Fibroblast of villous mesenchyme (primary cell): Measurements from ENCODE around the gene DHX38. TPM values are rescaled to one million over a fixed set of nuclear protein-coding genes. Genes with fewer than 3 reads are reported as not detected.
"Not testable (repeated sequence)": the region's sequence is repeated elsewhere in the genome, so short reads cannot be mapped to it uniquely, and the experiment has no call there.

Source experiments
- DNase-seq: peaks from one replicate; pipeline ENCODE4 v3.0.0-alpha.2; 2010; ENCODE audit warnings: low read depth
- H3K4me3 ChIP-seq: 2 replicates; pipeline ENCODE4 v1.5.1; 2011; ENCODE audit warnings: low read depth, mild to moderate bottlenecking, low read length
- CTCF ChIP-seq: IDR thresholded peaks from 2 replicates; pipeline ENCODE4 v1.5.1; 2012; ENCODE audit warnings: low read depth, mild to moderate bottlenecking, low read length; ENCODE audit not compliant: insufficient read depth
- total RNA-seq: library from RNA; depleted of rRNA; stranded (reverse); fragments of >200 nt; gene quantifications from 2 replicates; pipeline ENCODE4 v1.2.3, GENCODE V29; 2012

DHX38 gene
- total RNA-seq, 1 donor: 59.6 TPM

DNA sequence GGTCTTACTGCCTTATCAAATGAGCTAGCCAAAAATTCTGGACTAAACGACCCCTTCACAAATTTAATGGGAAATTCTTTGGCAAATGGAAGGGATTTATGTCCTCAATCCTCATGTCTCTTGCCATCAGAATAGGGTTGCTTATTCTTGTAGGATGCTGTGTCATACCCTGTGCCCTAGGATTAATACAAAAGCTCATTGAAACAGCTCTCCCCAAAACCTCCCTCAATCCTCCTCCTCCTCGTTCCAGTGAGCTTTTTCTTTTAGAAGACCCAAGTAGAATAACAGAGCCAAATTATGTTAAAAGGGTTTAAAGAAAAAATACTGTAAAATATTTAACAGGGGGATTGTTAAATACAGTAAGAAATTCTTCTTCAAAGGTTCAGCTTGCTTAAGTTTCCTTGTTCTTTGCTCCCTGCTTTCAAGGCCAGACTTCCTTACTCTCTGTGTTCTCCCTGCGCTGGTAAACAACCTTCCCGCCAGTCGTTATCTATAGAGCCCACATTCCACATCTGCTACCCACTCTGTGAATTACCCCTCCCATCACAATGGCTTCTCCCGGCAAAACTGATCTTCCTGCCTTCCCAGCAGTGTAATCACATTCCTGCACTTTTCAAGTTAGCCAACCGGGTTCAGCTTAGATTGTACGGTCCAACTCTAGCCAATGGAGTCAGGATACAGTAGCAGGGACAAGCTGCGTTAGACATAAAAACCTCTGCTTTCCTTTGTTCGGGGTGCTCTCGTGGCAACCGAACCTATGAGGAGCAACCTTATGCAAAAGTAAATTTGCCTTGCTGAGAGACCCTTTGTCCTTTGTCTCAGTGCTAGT, 20.9 kb upstream of the DHX38 start:
- no peak for TF ChIP-seq CTCF
- H3K4me3 ChIP-seq: no peak overlapping the region
- DNase-seq: peak; percentile 54

GRCh38 chr16:72073560-72074230, 20.0 kb upstream of the DHX38 start:
- DNase-seq: no peak
- no peak for TF ChIP-seq CTCF
- H3K4me3 ChIP-seq: no peak overlapping the region

GRCh38 chr16:72075067-72075466, 18.6 kb upstream of the DHX38 start:
- DNase-seq: not testable (repeated sequence)

DNA sequence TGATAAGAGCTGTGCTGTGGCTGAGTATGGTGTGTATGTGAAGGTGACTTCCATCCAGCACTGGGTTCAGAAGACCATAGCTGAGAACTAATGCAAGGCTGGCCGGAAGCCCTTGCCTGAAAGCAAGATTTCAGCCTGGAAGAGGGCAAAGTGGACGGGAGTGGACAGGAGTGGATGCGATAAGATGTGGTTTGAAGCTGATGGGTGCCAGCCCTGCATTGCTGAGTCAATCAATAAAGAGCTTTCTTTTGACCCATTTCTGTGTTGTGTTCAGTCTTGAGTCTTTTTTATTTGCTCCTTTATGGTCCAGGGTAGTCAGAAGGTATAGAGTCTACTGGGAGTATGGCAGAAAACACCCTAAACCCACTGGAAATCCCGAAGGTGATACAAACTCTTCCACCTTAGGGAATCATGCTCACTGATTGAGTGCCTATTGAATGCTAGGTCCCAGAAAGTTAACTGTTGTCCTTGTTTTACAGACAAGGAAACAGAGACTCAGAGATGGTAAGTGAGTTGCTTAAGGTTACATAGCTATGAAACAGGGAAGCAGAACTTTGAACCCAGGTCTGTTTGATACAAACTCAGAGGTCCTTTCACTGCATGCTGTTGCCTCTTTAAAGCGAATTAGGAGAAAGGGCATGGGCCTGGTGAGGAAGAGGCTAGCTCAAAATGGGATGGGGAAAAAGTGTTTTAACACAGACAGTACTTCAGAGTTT, 16.5 kb upstream of the DHX38 start:
- not testable (repeated sequence) for DNase-seq, H3K4me3 ChIP-seq

More at GRCh38 chr16:72075067-72075466, 18.6 kb upstream of the DHX38 start:
- not testable (repeated sequence) for H3K4me3 ChIP-seq

DNA sequence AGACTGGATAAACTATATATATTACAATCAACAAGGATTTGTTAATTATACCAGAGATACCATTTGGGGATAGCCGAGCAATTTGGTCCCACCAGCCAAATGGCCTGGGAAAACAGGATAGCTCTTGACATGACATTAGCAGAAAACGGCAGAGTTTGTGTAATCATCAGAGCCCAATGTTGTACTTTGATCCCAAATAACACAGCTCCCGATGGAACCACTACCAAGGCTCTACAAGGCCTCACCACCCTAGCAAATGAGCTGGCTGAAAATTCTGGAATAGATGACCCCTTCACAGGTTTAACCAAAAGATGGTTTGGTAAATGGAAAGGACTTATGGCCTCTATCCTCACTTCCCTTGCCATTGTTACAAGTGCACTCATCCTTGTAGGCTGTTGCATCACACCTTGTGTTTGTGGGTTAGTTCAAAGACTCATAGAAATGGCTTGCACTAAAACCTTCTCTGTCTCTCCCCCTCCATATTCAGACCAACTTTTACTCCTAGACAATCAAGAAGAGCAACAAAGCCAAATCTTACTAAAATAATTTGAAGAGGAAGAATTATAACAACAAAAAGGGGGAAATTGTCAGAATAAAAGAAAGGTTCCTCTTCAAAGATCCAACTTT, 9.8 kb upstream of the DHX38 start:
- DNase-seq: no peak
- H3K4me3 ChIP-seq: no peak overlapping the region
- TF ChIP-seq CTCF: no peak

- no peak for DNase-seq
- H3K4me3 ChIP-seq: no peak overlapping the region
- no peak for TF ChIP-seq CTCF
These were observed 9.2 kb upstream of the DHX38 start for GRCh38 chr16:72084445-72084844.

DNA sequence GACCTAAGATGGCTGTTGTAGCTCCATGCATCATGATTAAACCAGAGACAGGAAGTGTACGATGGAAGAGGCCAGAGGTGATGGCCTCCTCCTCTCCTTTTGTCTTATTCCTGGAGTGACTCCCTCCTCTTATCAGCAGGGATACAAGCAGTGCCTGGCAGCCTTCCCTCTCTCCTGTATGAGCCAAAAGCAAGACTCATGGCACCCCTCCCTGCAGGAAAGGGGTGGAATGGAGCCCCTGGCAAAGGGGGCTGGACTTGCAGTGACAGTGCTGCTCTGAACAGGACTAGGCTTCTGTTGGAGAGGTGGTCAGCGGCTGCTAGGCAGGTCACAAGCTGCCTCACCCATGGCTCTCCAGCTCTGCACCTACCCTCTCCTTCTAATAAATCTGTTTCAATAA, 8.6 kb upstream of the DHX38 start:
- TF ChIP-seq CTCF: no peak
- DNase-seq: no peak
- no peak overlapping the region for H3K4me3 ChIP-seq
